Fibroblast of skin of left quadriceps (primary cell): ENCODE results near the gene CCDC183.
"Not testable (repeated sequence)": the region's sequence is repeated elsewhere in the genome, so short reads cannot be mapped to it uniquely, and the experiment has no call there.

Experiments
- DNase-seq, 2 experiments: peaks; one replicate each; pipeline ENCODE4 v3.0.0-alpha.2; 2013; ENCODE audit warnings: low read depth in 2 of 2

The CCDC183 gene

GRCh38 chr9:136799854-136800657 is 3.9 kb downstream of the CCDC183 start:
- no peak for DNase-seq

- no peak for DNase-seq
Observed at GRCh38 chr9:136802321-136802720, 6.2 kb downstream of the CCDC183 start.

- DNase-seq = not testable (repeated sequence)
Observed at GRCh38 chr9:136803009-136803550, 6.9 kb downstream of the CCDC183 start.

GRCh38 chr9:136803551-136804508 is 7.7 kb downstream of the CCDC183 start:
- no peak for DNase-seq

- DNase-seq = no peak
Observed at GRCh38 chr9:136804509-136805206, 8.5 kb downstream of the CCDC183 start.

GRCh38 chr9:136805207-136805740 is 9.1 kb downstream of the CCDC183 start:
- DNase-seq = no peak

- no peak for DNase-seq
Observed at GRCh38 chr9:136806067-136806466, 9.9 kb downstream of the CCDC183 start.

GRCh38 chr9:136806631-136807201 is 10.6 kb downstream of the CCDC183 start:
- DNase-seq = no peak

GRCh38 chr9:136807281-136808074 is 11.3 kb downstream of the CCDC183 start, which contains the start of gene RABL6:
Gene RABL6, plus strand, starts transcription at chr9:136807948. Its CDS starts 249 bp downstream, at chr9:136808197.
- DNase-seq = peak; percentile 30 to 32

GRCh38 chr9:136808075-136808805 is 12.1 kb downstream of the CCDC183 start:
- DNase-seq = no peak

GRCh38 chr9:136808806-136809158 is 12.6 kb downstream of the CCDC183 start:
- DNase-seq = no peak

GRCh38 chr9:136814725-136815421 is 18.7 kb downstream of the CCDC183 start:
- DNase-seq = no peak

GRCh38 chr9:136815422-136815782 is 19.3 kb downstream of the CCDC183 start:
- no peak for DNase-seq

GRCh38 chr9:136820971-136821825 is 25.1 kb downstream of the CCDC183 start:
- DNase-seq = no peak

- no peak for DNase-seq
Observed at GRCh38 chr9:136821826-136822544, 25.8 kb downstream of the CCDC183 start.

- DNase-seq = no peak
Observed at GRCh38 chr9:136823136-136824046, 27.3 kb downstream of the CCDC183 start.
